HG03575 (cell line): ENCODE data around the gene PLAC8.
"Not testable (repeated sequence)": the region's sequence is repeated elsewhere in the genome, so short reads cannot be mapped to it uniquely, and the experiment has no call there.

Experiments used
- ATAC-seq: cut with Tn5 transposase; IDR thresholded peaks from one replicate; pipeline ENCODE4 v1.9.1; 2021; ENCODE audit not compliant: unreplicated experiment, insufficient number of reproducible peaks, low FRiP score; ENCODE audit errors: extremely low read depth

The PLAC8 gene

DNA sequence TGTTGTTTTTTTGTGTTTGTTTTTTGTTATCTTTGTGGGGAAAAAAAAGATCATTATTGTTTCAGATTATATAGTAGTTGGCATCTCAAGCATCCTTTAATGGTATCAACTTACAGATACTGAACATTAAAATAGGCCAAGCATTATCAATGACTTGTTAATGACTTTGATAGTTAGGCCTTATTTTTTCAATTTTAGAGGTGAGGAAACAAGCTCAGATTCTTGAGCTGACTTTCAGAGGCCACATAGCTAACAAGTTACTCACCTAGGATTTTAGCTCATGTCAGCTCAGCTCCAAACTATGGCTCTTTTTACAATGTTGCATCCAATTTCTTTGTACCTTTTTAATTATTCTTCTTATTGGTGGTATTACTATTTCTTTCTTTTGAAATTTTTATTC, 471 bp upstream of the PLAC8 start:
- ATAC-seq, result no peak

DNA sequence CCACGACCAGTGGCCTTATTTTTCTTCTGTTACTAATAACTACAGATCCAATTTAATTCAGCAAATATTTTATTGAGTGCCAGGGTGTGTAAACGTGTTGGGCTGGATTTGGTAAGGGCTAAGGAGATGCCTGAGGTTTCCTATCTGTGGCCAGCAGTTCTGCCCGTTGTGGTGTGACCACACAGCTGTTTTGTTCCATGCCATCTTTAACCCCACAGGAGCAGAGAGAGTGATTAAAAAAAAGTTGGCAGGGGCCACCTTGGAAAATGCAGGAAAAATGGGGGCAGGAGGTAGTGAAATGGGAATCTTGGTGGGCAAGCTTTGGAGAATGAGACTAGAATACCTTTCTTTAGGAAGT, 1.1 kb downstream of the PLAC8 start:
- ATAC-seq, result no peak

DNA sequence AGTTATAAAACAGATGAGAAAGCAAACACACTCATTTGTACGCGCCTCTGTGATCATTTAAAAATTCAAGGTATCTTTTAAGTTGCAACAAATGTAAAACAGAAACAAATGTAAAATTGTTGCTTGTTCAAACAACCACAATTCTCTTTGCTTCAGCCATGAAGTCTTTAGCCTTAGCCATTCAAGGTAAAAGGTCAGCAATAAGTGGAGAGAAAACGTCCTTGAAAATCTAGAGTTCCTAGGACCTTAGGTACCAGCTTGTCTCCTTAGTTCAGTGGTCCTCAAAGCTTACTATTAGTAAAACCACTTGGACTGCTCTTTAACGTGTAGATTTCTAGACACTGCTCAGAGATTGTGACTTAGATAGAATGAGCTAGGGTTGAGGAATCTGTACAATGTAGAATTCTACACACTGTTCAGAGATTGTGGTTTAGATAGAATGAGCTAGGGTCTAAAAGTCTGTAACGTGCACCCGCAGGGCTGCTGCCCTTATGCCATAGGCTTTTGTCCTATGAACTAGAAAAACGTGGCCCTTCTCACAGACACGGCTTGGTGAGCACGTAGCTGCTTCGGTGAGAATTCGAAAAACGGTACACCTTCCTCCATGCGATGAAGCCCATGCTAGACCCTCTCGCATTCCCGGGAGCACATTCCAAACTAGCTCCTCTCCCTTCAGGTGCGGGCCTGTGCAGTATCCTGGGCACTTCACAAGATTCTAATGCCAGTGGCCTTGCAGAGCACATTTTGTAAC, 1.7 kb downstream of the PLAC8 start:
- ATAC-seq, result no peak

DNA sequence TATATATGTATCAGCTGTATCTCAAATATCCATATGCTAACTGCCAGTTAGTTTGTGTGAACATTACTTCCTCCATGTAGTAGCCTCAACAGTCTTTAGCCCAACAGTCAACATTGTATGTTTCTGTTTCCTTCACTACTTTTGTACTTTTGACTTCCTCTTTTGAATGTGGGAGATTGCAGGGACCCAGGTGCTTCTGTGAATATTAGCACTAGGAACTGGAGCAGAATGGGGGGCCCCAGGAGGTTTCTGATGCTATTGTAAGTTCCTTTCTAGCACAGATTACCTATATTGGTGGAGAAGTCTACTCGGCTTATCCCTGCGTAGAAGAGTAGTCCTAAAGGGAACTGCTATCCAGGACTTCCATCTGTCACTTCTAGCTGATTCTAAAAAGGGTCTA, 2.3 kb downstream of the PLAC8 start:
- ATAC-seq, result no peak

DNA sequence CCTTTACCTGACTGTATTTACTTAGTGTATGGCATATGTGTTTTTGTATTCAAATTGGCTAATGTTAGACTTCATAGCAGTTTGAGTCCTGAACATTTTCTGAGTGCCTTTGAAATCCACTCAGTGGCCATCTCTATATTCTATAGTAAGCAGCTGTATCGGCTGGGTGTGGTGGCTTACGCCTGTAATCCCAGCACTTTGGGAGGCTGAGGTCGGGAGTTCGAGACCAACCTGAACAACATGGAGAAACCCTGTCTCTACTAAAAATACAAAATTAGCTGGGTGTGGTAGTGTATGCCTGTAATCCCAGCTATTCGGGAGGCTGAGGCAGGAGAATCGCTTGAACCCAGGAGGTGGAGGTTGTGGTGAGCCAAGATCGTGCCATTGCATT, 2.8 kb downstream of the PLAC8 start:
- not testable (repeated sequence) for ATAC-seq

DNA sequence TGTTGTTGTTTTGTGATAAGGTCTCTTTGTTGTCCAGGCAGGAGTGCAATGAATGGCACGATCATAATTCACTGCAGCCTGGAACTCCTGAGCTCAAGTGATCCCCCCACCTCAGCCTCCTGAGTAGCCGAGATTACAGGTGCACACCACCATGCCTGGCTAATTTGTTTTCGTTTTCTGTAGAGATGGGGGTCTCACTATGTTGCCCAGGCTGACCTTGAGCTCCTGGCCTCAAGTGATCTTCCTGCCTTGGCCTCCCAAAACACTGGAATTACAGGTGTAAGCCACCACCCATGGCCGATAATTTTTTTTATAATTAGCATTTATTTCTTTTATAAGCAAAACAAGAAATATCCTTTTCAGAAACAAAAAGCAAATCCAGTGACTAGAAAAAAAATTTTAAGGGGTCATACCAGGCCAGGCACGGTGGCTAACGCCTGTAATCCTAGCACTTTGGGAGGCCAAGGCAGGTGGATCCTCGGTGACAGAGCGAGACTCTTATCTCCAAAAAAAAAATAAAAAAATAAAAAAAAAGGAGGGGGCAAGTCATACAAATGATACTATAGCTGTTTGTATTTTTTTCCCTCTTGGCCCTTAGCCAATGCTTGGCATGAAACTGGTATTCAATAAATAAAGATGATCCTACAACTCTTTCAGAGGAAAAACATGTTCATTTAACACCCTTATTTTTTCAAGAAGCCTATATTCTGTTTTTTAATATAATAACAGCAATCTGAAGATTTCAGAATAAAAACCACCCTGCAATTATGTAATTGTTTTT, 3.4 kb downstream of the PLAC8 start:
- ATAC-seq, result no peak

DNA sequence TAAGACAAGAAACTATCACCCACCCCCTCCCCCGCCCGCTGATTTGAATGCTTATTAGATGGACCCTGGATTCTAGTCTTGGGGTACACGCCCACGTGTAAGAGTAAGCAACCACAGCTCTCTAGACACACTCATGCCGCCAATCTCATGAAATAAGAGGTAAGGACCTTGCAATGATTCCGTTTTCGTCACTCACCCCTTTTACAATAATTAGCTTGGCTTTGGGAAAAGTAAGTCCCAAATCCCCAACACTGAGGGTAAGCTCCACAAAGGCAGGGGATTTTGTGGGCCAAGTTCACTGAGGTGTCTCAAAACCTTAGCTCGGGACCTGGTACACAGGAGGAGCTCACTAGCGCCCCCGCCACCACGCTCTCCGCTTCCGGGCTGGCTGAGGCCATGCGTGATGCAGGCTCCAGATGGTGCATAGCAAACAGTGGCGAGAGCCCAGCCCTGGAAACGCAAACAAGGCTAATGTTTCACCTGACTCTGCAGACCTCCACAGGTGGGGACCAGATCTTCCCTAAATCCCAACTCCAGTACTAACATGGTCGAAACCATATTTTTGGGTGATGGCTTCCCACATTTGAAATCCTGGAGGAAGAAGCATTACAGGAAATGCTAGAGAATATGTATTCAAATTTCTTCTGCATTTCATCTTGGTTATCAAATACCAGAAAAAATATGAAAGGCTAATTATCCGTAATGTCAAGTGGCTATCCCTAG, 4.1 kb downstream of the PLAC8 start:
- no peak for ATAC-seq

DNA sequence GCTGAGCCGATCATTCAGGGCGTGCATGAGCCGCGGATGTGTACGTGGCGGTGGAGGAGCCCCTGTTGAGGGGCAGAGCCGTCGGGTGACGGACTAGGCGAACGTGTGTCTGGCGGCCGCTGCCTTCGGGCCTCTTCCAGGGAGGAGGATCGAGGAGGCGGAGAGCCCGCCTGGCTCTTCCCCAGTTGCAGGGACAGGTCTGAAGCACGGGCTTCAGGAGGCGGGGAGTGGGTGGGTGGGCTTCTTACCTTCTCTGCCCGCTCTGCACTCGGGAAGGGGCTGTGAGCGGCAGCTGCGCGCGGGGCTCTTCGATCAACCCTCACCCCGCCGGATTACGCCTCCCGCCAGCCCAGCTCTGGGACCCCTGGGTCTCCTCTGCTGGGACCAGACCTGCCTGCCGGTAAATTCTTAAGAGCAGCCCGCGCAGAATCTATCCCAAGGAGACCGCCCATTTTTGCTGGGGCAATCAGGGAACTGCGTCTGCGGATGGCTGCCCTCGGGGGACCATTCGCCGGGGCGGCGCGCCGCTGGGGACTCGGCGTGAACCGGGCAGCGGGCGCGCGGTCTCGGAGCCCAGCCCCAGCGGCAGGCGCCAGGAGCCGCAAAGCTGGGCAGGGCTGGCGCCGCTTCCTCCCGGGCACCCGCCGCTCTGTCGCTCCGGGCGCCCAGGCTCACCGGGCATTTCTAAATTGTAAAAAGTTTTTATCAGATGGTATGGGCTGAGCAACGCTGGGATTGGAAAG, 4.9 kb downstream of the PLAC8 start:
- no peak for ATAC-seq

DNA sequence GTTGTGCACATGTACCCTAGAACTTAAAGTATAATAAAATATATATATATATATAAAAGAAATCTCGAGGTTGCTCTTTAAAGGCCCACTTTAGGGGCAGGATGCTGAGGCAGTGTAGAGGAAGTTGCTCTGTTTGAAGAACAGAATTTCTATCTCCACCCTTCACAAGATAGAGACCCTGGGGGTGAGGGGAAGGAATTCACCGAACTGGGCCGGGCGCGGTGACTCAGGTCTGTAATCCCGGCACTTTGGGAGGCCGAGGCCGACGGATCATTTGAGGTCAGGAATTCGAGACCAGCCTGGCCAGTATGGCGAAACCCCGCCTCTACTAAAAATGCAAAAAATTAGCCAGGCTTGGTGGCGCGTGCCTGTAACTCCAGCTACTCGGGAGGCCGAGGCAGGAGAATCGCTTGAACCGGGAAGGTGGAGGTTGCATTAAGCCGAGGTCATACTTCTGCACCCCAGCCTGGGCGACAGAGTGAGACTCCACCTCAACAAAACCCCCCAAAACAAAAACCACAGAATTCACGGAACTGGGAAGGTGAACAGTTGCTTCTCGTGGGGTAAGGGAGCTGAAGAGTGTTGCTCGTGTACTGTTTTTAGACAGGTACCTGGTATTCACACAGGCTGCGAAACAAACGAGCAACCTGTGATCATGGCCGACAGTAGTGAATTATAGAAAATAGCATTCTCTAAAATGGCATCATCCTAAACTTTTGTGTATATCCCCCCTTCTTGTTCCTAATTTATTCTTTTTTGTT, 6.2 kb downstream of the PLAC8 start:
- ATAC-seq, result no peak

DNA sequence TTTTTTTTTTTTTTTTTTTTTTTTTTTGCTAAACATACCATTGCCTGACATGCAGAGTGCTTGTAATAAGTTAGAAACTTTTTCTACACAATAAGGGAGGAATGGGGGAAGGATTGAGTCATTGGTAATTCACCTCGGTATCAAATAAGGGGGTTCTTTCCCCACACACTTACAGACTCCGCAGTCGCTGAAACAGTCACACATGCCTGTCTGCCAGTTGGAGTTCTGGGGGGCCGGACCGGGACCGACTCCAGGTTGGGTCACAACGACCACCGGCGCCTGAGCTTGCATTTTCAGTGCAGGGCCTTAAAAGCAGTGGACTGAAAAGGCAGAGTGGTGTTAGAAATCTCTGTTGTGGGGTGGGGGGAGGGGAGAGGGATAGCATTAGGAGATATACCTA, 6.9 kb downstream of the PLAC8 start:
- ATAC-seq, result no peak

DNA sequence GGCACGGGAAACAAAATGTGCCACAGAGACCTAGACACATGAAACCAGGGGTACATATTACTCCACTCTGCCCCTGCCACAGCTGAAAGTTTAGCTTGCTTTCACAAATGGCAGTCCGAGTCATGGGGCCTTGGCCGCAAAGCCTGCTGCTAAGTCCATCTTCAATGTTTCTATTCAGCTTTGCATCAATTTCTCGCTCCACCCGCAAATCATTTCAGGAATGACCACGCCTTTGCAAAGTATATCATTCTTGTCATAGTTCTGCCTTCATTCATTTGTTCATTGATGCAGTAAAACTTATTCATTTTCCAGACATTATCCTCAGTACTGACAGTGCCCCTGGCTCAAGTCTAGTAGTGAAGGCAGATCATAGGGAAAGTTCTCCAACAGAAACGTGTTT, 9.5 kb downstream of the PLAC8 start:
- no peak for ATAC-seq

DNA sequence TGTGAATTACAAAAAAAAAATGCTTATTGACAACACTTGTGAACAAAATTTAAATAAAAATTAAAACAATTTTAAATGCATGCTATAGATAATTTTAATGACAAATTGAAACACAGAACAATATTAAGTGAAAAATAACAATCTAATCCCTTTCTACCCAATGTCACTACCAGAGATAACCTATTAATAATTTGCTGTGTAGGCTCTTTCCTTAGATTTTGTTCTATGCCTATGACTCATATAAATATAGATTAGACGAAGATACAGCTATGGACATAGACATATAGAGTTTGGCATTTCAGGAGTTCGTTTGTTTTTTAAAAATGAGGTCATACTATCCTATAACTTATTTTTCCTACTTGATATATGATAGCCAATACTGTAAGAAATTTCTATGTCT, 18.1 kb downstream of the PLAC8 start:
- ATAC-seq, result no peak

DNA sequence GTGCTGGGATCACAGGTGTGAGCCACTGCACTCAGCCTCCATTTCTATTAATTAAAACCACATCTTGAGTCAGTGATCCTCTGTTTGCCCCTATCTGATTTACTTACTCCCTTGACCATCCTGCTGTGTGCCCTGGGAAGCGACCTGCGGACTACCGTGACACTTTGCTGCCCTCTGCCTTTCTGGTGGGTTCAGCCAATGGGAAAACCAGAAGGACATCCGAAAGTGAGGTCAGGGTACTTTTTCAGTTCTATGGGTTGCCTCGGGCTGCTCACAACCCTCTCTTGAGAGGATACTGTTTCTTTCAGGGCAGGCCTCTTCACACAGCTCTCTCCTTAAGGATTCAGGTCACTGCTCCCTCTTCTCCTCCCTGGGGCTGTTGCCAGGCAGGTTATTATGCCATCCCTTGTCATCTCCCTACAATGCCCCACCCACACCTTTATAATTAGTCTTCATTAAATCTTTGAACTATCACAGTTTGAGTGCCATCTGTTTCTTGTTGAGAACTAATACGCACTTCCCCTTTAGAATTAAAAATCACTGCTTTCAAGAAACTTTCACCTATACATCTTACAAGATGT, 21.4 kb downstream of the PLAC8 start:
- ATAC-seq, result no peak

DNA sequence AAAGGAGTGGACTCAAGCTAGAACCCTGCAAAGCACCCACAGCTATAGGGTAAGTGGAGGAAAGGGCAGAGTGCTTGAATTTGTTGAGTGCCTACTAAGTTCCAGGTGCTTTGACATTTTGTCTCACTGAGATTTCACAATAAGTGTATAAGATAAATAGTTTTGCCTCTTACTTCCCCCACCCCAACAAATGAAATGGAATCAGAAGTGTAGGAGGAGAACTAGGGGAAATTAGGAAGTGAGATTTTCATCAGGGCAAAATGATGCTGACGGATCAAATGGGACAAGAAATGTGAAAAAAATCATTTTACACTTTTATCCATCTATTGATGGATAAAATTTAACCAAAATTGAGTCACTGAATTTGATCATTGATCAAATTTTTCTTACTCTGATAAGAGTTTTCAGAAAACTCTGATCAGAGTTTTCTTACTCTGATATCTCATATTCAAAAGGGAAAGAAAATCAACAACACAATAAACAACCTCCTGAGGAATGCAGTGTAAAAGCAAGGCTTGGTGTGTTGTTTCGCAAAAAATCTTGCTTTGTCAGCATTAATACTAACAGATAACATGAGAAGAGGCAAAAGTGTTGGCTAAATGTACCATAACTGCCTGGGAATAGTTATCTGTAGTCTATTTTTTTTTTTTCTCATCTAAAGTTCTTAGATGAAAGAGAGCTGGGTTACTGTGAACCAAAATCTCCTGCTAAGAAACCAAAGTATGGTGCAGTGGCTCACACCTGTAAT, 24.9 kb downstream of the PLAC8 start:
- no peak for ATAC-seq

DNA sequence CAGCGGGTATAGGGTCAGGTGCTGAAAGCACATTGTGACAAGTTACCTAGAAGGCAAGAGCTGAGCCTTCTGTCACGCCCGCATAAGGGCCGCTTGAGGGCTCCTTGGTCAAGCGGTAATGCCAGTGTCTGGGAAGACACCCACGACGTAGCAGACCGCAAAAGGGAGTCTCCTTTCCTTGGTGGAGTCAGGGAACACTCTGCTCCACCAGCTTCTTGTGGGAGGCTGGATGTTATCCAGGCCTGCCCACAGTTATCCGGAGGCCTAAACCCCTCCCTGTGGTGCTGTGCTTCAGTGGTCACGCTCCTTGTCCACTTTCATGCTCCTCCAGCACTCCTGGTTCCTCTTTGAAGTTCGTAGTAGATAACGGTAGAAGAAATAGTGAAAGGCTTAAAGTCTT, 29.6 kb downstream of the PLAC8 start:
- ATAC-seq, result not testable (repeated sequence)

DNA sequence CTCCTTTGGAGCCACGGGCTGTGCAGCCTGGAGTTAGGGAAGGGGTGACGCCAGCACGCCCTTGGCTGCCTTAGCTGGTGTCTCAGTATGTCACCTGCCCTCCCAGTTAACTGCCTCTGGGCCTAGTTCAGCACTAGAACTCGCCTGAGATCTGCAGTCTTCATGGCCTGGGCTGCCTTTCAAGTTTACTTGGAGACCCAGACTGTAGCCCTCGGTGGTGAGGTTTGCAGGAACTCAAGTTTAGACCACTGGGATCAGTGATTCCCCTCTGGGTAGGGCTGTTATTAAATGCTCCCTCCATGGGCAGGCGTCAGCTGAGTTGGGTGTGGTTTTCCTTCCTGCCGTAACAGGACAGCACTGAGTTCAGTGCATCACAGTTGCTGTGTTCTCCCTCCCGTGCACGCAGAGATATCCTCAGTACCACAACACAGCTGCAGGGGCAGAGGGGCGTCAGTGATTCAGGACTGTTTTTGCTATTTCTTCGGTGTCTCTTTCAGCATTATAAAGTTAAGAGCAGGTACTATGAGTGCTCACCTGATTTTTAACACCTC, 30.5 kb downstream of the PLAC8 start:
- ATAC-seq, result no peak

DNA sequence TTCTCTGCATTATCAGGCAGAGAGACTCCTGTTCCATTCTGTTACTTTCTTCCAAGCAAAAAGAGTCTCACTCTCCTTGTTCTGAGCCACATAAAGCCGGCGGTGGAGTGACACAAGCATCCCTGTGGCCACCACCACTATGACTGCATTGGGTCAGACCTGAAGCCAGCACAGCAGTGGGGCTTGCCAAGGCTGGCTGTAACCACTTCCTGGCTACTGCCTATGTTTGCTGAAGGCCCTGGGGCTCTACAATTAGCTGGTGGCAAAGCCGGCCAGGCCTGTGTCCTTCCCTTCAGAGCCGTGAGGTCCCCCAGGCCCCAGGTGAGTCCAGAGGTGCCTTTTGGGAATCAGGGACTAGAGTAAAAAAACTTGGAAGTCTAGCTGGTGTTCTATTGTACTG, 31.8 kb downstream of the PLAC8 start:
- ATAC-seq, result no peak

DNA sequence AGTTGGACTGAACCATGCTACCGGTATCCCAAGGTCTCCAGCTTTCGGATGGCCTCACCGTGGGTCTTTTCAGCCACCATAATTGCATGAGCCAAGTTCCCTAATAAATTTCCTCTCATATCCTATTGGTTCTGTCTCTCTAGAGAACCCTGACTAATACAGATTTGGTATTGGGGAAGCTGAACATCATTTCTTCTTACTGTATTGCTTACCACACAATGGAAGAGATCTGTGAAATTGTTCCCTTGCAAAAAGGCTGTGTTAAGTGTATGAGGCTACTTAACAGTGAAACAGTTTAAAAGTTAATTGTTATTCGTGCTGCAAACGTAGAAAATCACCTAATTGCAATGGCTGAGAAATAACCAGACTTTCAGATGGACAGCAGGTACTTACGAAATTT, 34.0 kb downstream of the PLAC8 start:
- ATAC-seq, result no peak
